ENCODE data around the gene CHST13.

CHST13 gene

GRCh38 chr3:126488185-126488584 lies 35.8 kb upstream of the CHST13 start:
- DNase-seq: no peak

GRCh38 chr3:126488886-126489569 lies 34.9 kb upstream of the CHST13 start:
- DNase-seq: no peak

GRCh38 chr3:126490619-126491018 lies 33.3 kb upstream of the CHST13 start:
- no peak for DNase-seq

GRCh38 chr3:126491221-126492013 lies 32.5 kb upstream of the CHST13 start:
- no peak for DNase-seq

GRCh38 chr3:126493051-126493450 lies 30.9 kb upstream of the CHST13 start:
- no peak for DNase-seq

GRCh38 chr3:126493739-126494138 lies 30.2 kb upstream of the CHST13 start:
- DNase-seq: no peak

- no peak for DNase-seq
These were observed 29.6 kb upstream of the CHST13 start for GRCh38 chr3:126494204-126494969.

GRCh38 chr3:126494970-126495230 lies 29.1 kb upstream of the CHST13 start:
- no peak for DNase-seq

- DNase-seq: no peak
These were observed 28.2 kb upstream of the CHST13 start for GRCh38 chr3:126495786-126496185.

- no peak for DNase-seq
These were observed 26.8 kb upstream of the CHST13 start for GRCh38 chr3:126496894-126497850.

GRCh38 chr3:126497956-126498355 lies 26.0 kb upstream of the CHST13 start:
- no peak for DNase-seq

- DNase-seq: no peak
These were observed 25.5 kb upstream of the CHST13 start for GRCh38 chr3:126498461-126498860.

GRCh38 chr3:126498929-126499328 lies 25.0 kb upstream of the CHST13 start:
- no peak for DNase-seq

- no peak for DNase-seq
These were observed 24.6 kb upstream of the CHST13 start for GRCh38 chr3:126499401-126499800.

- DNase-seq: no peak
These were observed 23.9 kb upstream of the CHST13 start for GRCh38 chr3:126500016-126500415.

- DNase-seq: no peak
These were observed 22.9 kb upstream of the CHST13 start for GRCh38 chr3:126501054-126501453.

GRCh38 chr3:126501736-126502135 lies 22.2 kb upstream of the CHST13 start:
- no peak for DNase-seq

GRCh38 chr3:126502656-126503055 lies 21.3 kb upstream of the CHST13 start:
- DNase-seq: no peak

GRCh38 chr3:126503701-126504100 lies 20.3 kb upstream of the CHST13 start:
- DNase-seq: no peak

GRCh38 chr3:126507886-126508285 lies 16.1 kb upstream of the CHST13 start:
- DNase-seq: no peak

GRCh38 chr3:126508564-126508964 lies 15.4 kb upstream of the CHST13 start:
- no peak for DNase-seq

GRCh38 chr3:126509597-126510307 lies 14.2 kb upstream of the CHST13 start:
- DNase-seq: no peak
